ENCODE data around the gene CNTN5. TPM values are rescaled to one million over a fixed set of nuclear protein-coding genes. Genes with fewer than 3 reads are reported as not detected.

Gene CNTN5
- total and polyA plus RNA-seq, 10 of the 15 experiments (the other 5 are each of a cell fraction or from before 2014, with no cell fraction given) = 0.01 TPM; not detected in 9

DNA sequence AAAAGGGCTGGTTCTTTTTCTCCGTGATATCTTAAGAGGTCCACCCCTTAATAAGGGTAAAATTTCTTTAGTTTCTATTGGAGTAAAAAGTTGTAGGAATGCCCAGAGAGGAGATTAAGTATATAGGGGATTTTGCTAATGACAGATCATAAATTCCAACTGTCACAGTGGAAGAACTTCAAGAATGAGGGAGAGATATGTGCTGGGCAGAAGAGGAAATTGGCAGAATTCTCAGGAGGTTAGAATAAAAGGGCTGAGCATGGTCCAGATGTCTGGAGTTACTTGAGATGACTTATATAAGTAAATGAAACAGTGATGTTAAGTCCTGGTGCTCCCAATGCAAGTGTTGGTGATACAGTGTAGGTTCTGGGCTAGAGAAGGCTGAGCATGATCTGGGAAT, 1248.8 kb downstream of the CNTN5 start:
- in situ Hi-C loops (cut with MboI) (no loop called here), intact Hi-C loops (cut with micrococcal nuclease; ENCODE audit: unreplicated experiment) (no loop called here)
- 0% methylated on average over 1 of the region's 1 CpG for WGBS (ENCODE audit: insufficient coverage, insufficient replicate concordance, low lambda C conversion rate, missing lambda C conversion rate)
- H4K20me1 ChIP-seq (ENCODE audit: control insufficient read depth, insufficient read depth) = no peaks in the 10 kb centered on the region
- no peaks in the 10 kb centered on the region for H3K4me1 ChIP-seq (ENCODE audit: control insufficient read depth, insufficient read depth, low read length)
- DNase-seq (ENCODE audit: low read depth, low spot score) (no peak), ATAC-seq (no peak), FAIRE-seq (no peak)
- H3K36me3 ChIP-seq (ENCODE audit: control insufficient read depth in 2 of 2, insufficient read depth in 2 of 2, low read length in 1 of 2) = no peaks in the 10 kb centered on the region
- ChIA-PET CTCF (no interaction called here), POLR2A (no interaction called here), RAD21 (ENCODE audit: unreplicated experiment) (no interaction called here), SMC1A (ENCODE audit: uncharacterized antibody, unreplicated experiment) (interaction anchor here (0.7 kb wide), 1 partner anchor 202 kb away, joined by 3 read pairs; no protein-coding TSS in a partner anchor)
- no peak for TF ChIP-seq KAT2A (conservative IDR thresholded peaks at IDR 0.05; ENCODE audit: control insufficient read depth, low read depth, low read length)
- no peak for TF ChIP-seq EGR1 (IDR thresholded peaks at IDR 0.05; ENCODE audit: borderline replicate concordance in 1 of 2, low read depth in 2 of 2, low read length in 2 of 2)
- no peak for TF ChIP-seq CBX3 (IDR thresholded peaks at IDR 0.05; ENCODE audit: borderline replicate concordance, low read depth)
- TF ChIP-seq RUNX3 (IDR thresholded peaks at IDR 0.05; ENCODE audit: low read length) = no peak
- no peak for TF ChIP-seq ASH2L (IDR thresholded peaks at IDR 0.05; ENCODE audit: borderline replicate concordance, low read depth)
- TF ChIP-seq CBX5 (IDR thresholded peaks at IDR 0.05; ENCODE audit: low read depth) = no peak
- TF ChIP-seq, protein P1, sequence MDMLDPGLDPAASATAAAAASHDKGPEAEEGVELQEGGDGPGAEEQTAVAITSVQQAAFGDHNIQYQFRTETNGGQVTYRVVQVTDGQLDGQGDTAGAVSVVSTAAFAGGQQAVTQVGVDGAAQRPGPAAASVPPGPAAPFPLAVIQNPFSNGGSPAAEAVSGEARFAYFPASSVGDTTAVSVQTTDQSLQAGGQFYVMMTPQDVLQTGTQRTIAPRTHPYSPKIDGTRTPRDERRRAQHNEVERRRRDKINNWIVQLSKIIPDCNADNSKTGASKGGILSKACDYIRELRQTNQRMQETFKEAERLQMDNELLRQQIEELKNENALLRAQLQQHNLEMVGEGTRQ (IDR thresholded peaks at IDR 0.05; ENCODE audit: borderline replicate concordance, low read depth, low read length) = no peak
- H3K79me2 ChIP-seq (ENCODE audit: control insufficient read depth, insufficient read depth, low read length) = no peaks in the 10 kb centered on the region
- no peak overlapping the region for H3K4me2 ChIP-seq (ENCODE audit: control insufficient read depth, insufficient read depth)
- H3K9ac ChIP-seq (ENCODE audit: control insufficient read depth, insufficient read depth, low read length) = no peak overlapping the region
- no peak overlapping the region for H3K4me3 ChIP-seq
- no peak overlapping the region for H3K27ac ChIP-seq (ENCODE audit: control insufficient read depth, insufficient read depth)
- no peaks in the 10 kb centered on the region for H3K9me3 ChIP-seq (replicated peaks; ENCODE audit: control insufficient read depth, insufficient read depth, low read length)
- H3K27me3 ChIP-seq (replicated peaks in 1 of 2; ENCODE audit: control insufficient read depth in 2 of 2, insufficient read depth in 2 of 2, low read length in 1 of 2) = no peaks in the 10 kb centered on the region
- H2AFZ ChIP-seq (ENCODE audit: control insufficient read depth, low read depth, low read length) = no peak overlapping the region
- BruUV-seq (replicated peaks) = no TSS peak
